ENCODE measurements around the gene TBKBP1.

The TBKBP1 gene

DNA sequence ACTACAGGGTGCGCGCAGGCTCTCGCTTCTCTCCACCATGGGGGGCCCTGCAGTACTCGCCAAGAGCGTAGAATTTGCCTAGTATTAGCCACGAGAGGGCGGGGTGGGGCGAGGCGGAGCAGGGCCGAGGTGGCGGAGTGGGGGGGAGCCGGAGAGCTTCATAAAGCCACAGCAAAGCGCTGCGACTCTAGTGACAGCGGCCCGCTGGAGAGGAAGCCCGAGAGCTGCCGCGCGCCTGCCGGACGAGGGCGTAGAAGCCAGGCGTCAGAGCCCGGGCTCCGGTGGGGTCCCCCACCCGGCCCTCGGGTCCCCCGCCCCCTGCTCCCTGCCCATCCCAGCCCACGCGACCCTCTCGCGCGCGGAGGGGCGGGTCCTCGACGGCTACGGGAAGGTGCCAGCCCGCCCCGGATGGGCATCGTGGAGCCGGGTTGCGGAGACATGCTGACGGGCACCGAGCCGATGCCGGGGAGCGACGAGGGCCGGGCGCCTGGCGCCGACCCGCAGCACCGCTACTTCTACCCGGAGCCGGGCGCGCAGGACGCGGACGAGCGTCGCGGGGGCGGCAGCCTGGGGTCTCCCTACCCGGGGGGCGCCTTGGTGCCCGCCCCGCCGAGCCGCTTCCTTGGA is 39.2 kb downstream of the TBKBP1 start, which contains the start of gene TBX21:
TSS of gene TBX21 (plus strand) at position 190 of the 627 bp plus-strand sequence. CDS start at position 409, 219 bp downstream.
- WGBS: 1% methylated on average over 65 of the region's 73 CpGs
- Histone ChIP-seq H2AK5ac (ENCODE audit: low read length, severe bottlenecking) (no peak within 1 kb of the TSS), H3K27me3 (ENCODE audit: control insufficient read depth in 1 of 2, insufficient read depth in 1 of 2, low read length in 2 of 2) (peaks cover 80% of the 10 kb centered on the region in 2 experiments), H2BK15ac (ENCODE audit: low read depth, poor library complexity, severe bottlenecking) (no peak within 1 kb of the TSS), H3K9me3 (ENCODE audit: control insufficient read depth, low read length) (no peaks in the 10 kb centered on the region), H4K8ac (ENCODE audit: low read length) (no peak within 1 kb of the TSS), H2BK5ac (ENCODE audit: low read depth, low read length, poor library complexity, severe bottlenecking) (no peak within 1 kb of the TSS), H3K14ac (ENCODE audit: low read length in 2 of 2) (no peak within 1 kb of the TSS), H3K79me1 (replicated peaks; ENCODE audit: low read length, poor library complexity, severe bottlenecking) (no peaks in the 10 kb centered on the region), H3K4me1 (ENCODE audit: control insufficient read depth, insufficient read depth, low read depth, low read length) (peaks cover 14% of the 10 kb centered on the region), H3K4me2 (ENCODE audit: low read length, poor library complexity, severe bottlenecking) (peak within 1 kb of the TSS; percentile 62), H4K91ac (ENCODE audit: low read length) (no peak within 1 kb of the TSS), H3K4me3 (ENCODE audit: insufficient read depth in 1 of 2, low read depth in 1 of 2, low read length in 2 of 2) (peak within 1 kb of the TSS; percentile 46 to 65), H3K23ac (ENCODE audit: low read length in 2 of 2) (no peak within 1 kb of the TSS), H2AFZ (ENCODE audit: low read depth, low read length) (no peak within 1 kb of the TSS), H3K27ac (ENCODE audit: low read length, poor library complexity, severe bottlenecking) (no peak within 1 kb of the TSS), H3K18ac (ENCODE audit: low read depth in 1 of 2, low read length in 2 of 2) (no peak within 1 kb of the TSS), H2BK12ac (ENCODE audit: low read length in 2 of 2) (no peak within 1 kb of the TSS), H3K9ac (ENCODE audit: low read length) (peak within 1 kb of the TSS; percentile 32), H3K36me3 (ENCODE audit: control insufficient read depth in 1 of 2, insufficient read depth in 2 of 2, low read depth in 1 of 2, low read length in 2 of 2) (no peaks in the 10 kb centered on the region), H2BK120ac (ENCODE audit: low read depth, low read length) (no peak within 1 kb of the TSS), H3K4ac (ENCODE audit: low read depth in 1 of 2, low read length in 2 of 2) (no peak within 1 kb of the TSS)
- peak; percentile 37 for DNase-seq

DNA sequence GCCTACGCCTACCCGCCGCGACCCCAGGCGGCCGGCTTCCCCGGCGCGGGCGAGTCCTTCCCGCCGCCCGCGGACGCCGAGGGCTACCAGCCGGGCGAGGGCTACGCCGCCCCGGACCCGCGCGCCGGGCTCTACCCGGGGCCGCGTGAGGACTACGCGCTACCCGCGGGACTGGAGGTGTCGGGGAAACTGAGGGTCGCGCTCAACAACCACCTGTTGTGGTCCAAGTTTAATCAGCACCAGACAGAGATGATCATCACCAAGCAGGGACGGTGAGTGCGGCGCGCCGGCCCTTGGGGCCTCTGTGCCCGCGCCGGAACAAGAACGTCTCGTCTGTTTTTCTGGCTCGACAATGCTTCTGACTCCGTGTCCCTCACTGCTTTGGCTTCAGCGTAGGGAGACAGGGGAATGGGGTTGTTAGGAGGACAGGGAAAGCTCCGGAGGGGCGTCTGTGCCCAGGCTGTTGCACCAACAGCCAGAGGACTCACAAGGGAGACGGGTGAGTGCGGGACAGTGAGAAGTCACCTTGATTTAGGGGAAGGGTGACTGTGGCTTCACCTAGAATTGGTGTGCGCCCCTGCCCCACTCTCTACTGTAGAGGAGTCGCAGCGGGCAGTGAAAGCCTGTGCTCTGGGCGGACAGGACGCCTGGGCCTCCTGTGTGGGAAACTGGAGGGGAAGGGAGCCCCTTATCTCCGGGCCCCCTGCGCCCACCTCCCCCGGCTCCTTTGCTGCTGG is 39.9 kb downstream of the TBKBP1 start:
- Histone ChIP-seq H3K18ac (ENCODE audit: low read depth in 1 of 2, low read length in 2 of 2) (no peak overlapping the region), H3K14ac (ENCODE audit: low read length in 2 of 2) (no peak overlapping the region), H3K27me3 (ENCODE audit: control insufficient read depth in 1 of 2, insufficient read depth in 1 of 2, low read length in 2 of 2) (peaks cover 73 to 75% of the 10 kb centered on the region in 2 experiments), H2BK5ac (ENCODE audit: low read depth, low read length, poor library complexity, severe bottlenecking) (no peak overlapping the region), H3K9me3 (ENCODE audit: control insufficient read depth, low read length) (no peaks in the 10 kb centered on the region), H2BK15ac (ENCODE audit: low read depth, poor library complexity, severe bottlenecking) (no peak overlapping the region), H4K91ac (ENCODE audit: low read length) (no peak overlapping the region), H3K9ac (ENCODE audit: low read length) (peak overlapping the region; percentile 32), H3K4me2 (ENCODE audit: low read length, poor library complexity, severe bottlenecking) (peak overlapping the region; percentile 62), H3K79me1 (replicated peaks; ENCODE audit: low read length, poor library complexity, severe bottlenecking) (no peaks in the 10 kb centered on the region), H2BK120ac (ENCODE audit: low read depth, low read length) (no peak overlapping the region), H3K23ac (ENCODE audit: low read length in 2 of 2) (no peak overlapping the region), H3K36me3 (ENCODE audit: control insufficient read depth in 1 of 2, insufficient read depth in 2 of 2, low read depth in 1 of 2, low read length in 2 of 2) (no peaks in the 10 kb centered on the region), H2AK5ac (ENCODE audit: low read length, severe bottlenecking) (no peak overlapping the region), H3K4me1 (ENCODE audit: control insufficient read depth, insufficient read depth, low read depth, low read length) (peaks cover 14% of the 10 kb centered on the region), H2AFZ (ENCODE audit: low read depth, low read length) (no peak overlapping the region), H3K4me3 (ENCODE audit: insufficient read depth in 1 of 2, low read depth in 1 of 2, low read length in 2 of 2) (peak overlapping the region; percentile 46 to 65), H3K27ac (ENCODE audit: low read length, poor library complexity, severe bottlenecking) (no peak overlapping the region), H4K8ac (ENCODE audit: low read length) (no peak overlapping the region), H2BK12ac (ENCODE audit: low read length in 2 of 2) (no peak overlapping the region), H3K4ac (ENCODE audit: low read depth in 1 of 2, low read length in 2 of 2) (no peak overlapping the region)
- no peak for DNase-seq
- 15% methylated on average over 59 of the region's 60 CpGs for WGBS

DNA sequence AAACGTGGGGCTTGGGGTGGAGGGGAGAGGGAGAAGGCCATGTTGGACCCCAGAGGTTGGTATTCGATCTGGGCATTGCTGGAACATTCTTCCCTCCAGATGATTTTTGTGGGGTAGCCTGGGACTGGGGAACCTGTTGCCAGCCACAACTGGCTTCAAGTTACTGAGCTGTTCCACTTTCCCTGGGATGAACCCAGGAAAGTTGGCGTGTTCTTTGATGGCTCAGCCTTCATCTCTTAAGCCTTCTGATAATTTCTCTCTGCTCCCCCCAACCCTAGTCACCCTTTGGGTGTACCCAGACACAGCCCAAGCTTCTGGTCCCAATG is 41.1 kb downstream of the TBKBP1 start:
- H3K4me2 ChIP-seq (ENCODE audit: low read length, poor library complexity, severe bottlenecking): no peak overlapping the region
- H2BK12ac ChIP-seq (ENCODE audit: low read length in 2 of 2): no peak overlapping the region
- H2BK120ac ChIP-seq (ENCODE audit: low read depth, low read length): no peak overlapping the region

DNA sequence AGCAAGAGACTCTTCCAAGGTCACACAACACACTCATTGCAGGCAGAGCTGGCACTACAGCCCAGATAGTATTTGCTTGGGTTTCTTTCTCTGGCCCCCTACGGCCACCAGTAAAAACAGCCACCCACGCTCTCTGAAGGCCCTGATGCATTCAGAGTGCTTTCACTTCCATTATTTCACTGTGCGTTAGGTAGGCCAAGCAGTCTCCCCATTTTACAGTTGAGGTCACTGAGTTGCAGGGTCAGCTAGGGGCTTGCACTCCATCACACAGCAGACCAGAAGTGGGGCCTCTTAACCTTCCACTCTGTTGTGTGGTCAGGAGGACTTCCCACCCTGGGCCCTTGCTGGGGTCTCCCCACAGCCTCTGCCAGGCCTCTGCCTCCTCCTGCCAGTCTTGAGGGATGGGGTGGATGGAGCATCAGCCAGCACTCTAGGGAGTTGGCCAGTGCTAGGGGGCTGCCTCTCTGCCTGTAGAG is 41.6 kb downstream of the TBKBP1 start:
- no peak overlapping the region for H4K91ac ChIP-seq (ENCODE audit: low read length)
- 92% methylated on average over 3 of the region's 3 CpGs for WGBS
- H3K4me3 ChIP-seq (ENCODE audit: insufficient read depth in 1 of 2, low read depth in 1 of 2, low read length in 2 of 2): no peak overlapping the region
- H2AFZ ChIP-seq (ENCODE audit: low read depth, low read length): no peak overlapping the region
- H3K4me1 ChIP-seq (ENCODE audit: control insufficient read depth, insufficient read depth, low read depth, low read length): peaks cover 14% of the 10 kb centered on the region
- no peak overlapping the region for H2BK12ac ChIP-seq (ENCODE audit: low read length in 2 of 2)
- no peaks in the 10 kb centered on the region for H3K79me1 ChIP-seq (replicated peaks; ENCODE audit: low read length, poor library complexity, severe bottlenecking)
- H3K27ac ChIP-seq (ENCODE audit: low read length, poor library complexity, severe bottlenecking): no peak overlapping the region
- no peaks in the 10 kb centered on the region for H3K36me3 ChIP-seq (ENCODE audit: control insufficient read depth in 1 of 2, insufficient read depth in 2 of 2, low read depth in 1 of 2, low read length in 2 of 2)
- no peak overlapping the region for H3K14ac ChIP-seq (ENCODE audit: low read length in 2 of 2)
- H4K8ac ChIP-seq (ENCODE audit: low read length): no peak overlapping the region
- no peak for DNase-seq
- no peak overlapping the region for H2BK15ac ChIP-seq (ENCODE audit: low read depth, poor library complexity, severe bottlenecking)
- H3K4ac ChIP-seq (ENCODE audit: low read depth in 1 of 2, low read length in 2 of 2): no peak overlapping the region
- H2AK5ac ChIP-seq (ENCODE audit: low read length, severe bottlenecking): no peak overlapping the region
- no peak overlapping the region for H3K23ac ChIP-seq (ENCODE audit: low read length in 2 of 2)
- no peak overlapping the region for H2BK120ac ChIP-seq (ENCODE audit: low read depth, low read length)
- peaks cover 59 to 69% of the 10 kb centered on the region in 2 experiments for H3K27me3 ChIP-seq (ENCODE audit: control insufficient read depth in 1 of 2, insufficient read depth in 1 of 2, low read length in 2 of 2)
- no peak overlapping the region for H2BK5ac ChIP-seq (ENCODE audit: low read depth, low read length, poor library complexity, severe bottlenecking)
- H3K9ac ChIP-seq (ENCODE audit: low read length): no peak overlapping the region
- no peaks in the 10 kb centered on the region for H3K9me3 ChIP-seq (ENCODE audit: control insufficient read depth, low read length)
- no peak overlapping the region for H3K4me2 ChIP-seq (ENCODE audit: low read length, poor library complexity, severe bottlenecking)
- no peak overlapping the region for H3K18ac ChIP-seq (ENCODE audit: low read depth in 1 of 2, low read length in 2 of 2)

More for the DNA sequence above, 41.1 kb downstream of the TBKBP1 start:
- Histone ChIP-seq H3K9me3 (ENCODE audit: control insufficient read depth, low read length) (no peaks in the 10 kb centered on the region), H3K27ac (ENCODE audit: low read length, poor library complexity, severe bottlenecking) (no peak overlapping the region), H3K79me1 (replicated peaks; ENCODE audit: low read length, poor library complexity, severe bottlenecking) (no peaks in the 10 kb centered on the region), H3K23ac (ENCODE audit: low read length in 2 of 2) (no peak overlapping the region), H3K18ac (ENCODE audit: low read depth in 1 of 2, low read length in 2 of 2) (no peak overlapping the region), H3K4me1 (ENCODE audit: control insufficient read depth, insufficient read depth, low read depth, low read length) (peaks cover 14% of the 10 kb centered on the region), H2AK5ac (ENCODE audit: low read length, severe bottlenecking) (no peak overlapping the region), H2AFZ (ENCODE audit: low read depth, low read length) (no peak overlapping the region), H4K8ac (ENCODE audit: low read length) (no peak overlapping the region), H4K91ac (ENCODE audit: low read length) (no peak overlapping the region), H2BK15ac (ENCODE audit: low read depth, poor library complexity, severe bottlenecking) (no peak overlapping the region), H3K14ac (ENCODE audit: low read length in 2 of 2) (no peak overlapping the region), H2BK5ac (ENCODE audit: low read depth, low read length, poor library complexity, severe bottlenecking) (no peak overlapping the region), H3K9ac (ENCODE audit: low read length) (no peak overlapping the region), H3K27me3 (ENCODE audit: control insufficient read depth in 1 of 2, insufficient read depth in 1 of 2, low read length in 2 of 2) (peaks cover 63 to 70% of the 10 kb centered on the region in 2 experiments), H3K4me3 (ENCODE audit: insufficient read depth in 1 of 2, low read depth in 1 of 2, low read length in 2 of 2) (no peak overlapping the region), H3K36me3 (ENCODE audit: control insufficient read depth in 1 of 2, insufficient read depth in 2 of 2, low read depth in 1 of 2, low read length in 2 of 2) (no peaks in the 10 kb centered on the region), H3K4ac (ENCODE audit: low read depth in 1 of 2, low read length in 2 of 2) (no peak overlapping the region)
- no peak for DNase-seq
- 83% methylated on average over 3 of the region's 3 CpGs for WGBS

Data from mesenchymal stem cell (in vitro differentiated cells and primary cell).